Posterior cingulate gyrus (tissue), 11 donors: ENCODE data around the gene PPP1R36.
"Not testable (repeated sequence)": the region's sequence is repeated elsewhere in the genome, so short reads cannot be mapped to it uniquely, and the experiment has no call there.

Experiments used
- DNase-seq, 10 donors: peaks; one replicate each; pipeline versions ENCODE4 v3.0.0 to v3.0.0-alpha.2; 2020 to 2021; ENCODE audit warnings: mixed read lengths in 3 of 10
- intact Hi-C: fragments of 100-400 bp; cut with DNase I; formaldehyde crosslinking; loops from one replicate; pipeline ENCODE4 v1.15.1; 2023

PPP1R36 gene

GRCh38 chr14:64604881-64605280 lies 55.1 kb downstream of the PPP1R36 start:
- intact Hi-C loops, result no loop called here
- DNase-seq, result no peak

DNA sequence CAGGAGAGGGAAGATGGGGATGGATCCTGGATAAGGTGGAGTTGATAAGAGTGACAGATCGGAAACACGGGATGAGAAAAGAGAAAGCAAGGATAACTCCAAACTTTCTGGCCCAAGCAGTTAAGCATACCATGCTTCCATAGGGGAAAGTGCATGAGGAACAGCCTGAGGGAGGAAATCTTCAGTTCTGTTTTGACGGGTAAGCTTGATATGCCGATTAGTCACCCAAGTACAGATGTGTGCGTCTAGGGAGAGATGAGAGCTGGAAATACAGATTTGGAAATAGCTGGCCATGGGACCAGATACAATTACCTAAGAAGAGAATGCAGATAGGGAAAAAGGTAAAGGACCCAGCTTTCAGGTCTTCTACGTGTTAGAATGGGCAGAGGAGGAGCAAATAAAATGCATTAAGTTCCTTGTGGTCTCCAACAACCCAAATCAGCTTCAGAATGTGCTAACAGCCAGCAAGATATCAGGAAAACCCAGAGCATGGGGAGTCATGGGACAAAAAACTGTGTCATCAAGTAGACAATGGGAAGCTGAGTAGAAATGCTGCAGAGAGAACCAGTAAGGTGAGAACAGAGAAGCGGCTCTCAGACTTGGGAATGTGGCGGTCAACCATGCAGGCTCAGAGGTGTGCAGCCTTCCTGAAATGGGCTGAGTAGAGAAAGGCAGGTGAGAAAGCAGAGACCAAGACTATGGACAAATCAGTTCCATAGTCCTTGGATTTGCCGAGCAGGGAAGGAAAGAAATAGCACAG lies 56.3 kb downstream of the PPP1R36 start:
- DNase-seq, result no peak
- intact Hi-C loops, result no loop called here

DNA sequence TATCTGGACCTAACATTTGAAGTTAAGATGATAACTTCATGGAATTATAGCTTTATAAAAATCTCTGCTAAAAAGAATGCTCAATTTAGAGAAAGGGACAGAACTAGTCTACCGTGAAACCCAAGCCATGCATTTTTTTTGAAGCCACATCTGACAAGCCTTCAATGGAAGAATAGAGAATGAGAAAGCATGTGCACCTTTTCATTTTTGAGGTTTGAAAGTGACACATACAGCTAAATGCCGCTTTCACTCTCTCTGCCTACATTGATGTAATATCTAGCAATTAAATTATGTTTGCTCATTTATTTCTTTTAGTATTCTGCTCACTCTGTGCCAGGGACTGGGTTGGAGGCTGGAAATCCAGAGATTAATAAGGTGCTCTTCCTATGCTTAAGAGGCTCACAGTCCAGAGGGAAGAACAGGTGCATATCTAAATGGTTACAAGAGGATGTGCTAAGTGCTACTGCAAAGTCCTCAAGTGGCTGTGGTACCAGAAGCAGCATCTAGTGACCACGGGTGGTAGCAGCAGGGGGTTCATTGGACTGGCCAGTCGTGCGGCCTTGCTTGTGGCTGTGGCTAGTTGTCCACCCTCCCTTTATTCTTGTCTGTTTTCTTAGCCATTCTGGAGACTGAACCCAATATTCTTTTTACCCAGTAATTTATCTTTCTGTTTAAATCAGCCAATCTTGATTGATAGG lies 60.4 kb downstream of the PPP1R36 start:
- intact Hi-C loops, result no loop called here

DNA sequence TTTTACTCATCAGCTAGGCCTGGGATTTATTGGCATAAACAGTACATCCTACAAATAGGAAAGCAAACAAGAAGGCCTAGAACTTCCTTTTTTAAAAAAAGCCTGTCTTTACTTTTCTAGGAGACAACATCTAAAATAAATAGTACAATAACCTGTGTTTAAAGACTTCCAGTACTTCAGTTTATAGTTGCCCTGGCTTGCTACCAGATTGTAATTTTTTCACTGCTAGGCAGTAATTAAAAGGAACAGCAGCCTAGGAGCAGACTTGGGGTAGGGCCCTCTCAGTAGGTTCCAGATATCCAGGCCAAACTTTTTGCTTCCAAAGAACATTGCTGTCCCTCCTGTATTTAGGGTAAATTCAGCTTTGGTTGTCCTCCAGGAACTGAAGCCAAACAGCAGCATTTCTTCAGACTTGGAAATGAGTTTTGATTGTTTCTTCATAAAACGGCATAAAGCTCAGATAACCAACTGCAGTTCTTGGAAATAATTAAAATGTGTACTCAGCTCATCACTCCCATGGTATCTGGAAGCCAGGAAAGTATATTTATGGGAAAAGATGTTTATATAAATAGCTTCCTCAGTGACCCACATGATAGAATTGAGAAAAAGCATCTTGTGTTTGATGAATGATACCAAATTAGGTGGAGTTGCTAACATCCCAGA lies 61.7 kb downstream of the PPP1R36 start:
- intact Hi-C loops, result no loop called here
- DNase-seq, result no peak

More for the DNA sequence above, 60.4 kb downstream of the PPP1R36 start:
- no peak for DNase-seq

- intact Hi-C loops, result no loop called here
- DNase-seq, result no peak
Measured at GRCh38 chr14:64612021-64612380, 62.2 kb downstream of the PPP1R36 start.

DNA sequence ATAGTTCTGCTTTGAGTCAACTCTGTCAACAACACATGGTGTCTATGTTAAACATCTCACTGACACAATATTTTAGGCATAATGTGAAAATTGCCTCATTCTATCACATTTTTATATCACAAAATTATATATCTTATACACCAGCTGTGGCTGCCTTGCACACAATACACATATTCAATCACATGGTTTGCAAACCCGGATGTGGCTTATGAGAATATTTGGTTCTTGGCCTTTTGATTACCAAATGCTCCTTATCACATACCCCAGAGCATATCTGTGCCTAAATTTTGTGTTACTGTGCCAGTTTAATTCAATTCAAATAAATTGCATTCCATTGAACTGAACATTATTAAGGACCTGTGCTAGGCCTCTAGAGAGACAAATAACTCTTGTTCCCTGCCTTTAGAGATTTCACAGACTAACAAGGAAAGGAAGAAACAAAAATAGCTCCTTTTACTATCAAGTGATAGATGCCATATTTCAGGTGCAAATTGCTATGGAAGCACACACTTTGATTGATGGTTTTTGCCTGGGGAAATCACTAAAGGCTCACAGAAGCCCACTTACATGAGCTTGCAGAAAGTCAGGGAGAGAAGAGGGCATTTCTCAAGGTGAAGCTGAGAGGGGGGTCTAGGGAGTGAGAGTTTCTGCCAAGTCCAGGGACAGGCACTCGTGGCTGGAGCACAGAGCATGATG lies 63.4 kb downstream of the PPP1R36 start:
- no peak for DNase-seq
- intact Hi-C loops, result no loop called here

DNA sequence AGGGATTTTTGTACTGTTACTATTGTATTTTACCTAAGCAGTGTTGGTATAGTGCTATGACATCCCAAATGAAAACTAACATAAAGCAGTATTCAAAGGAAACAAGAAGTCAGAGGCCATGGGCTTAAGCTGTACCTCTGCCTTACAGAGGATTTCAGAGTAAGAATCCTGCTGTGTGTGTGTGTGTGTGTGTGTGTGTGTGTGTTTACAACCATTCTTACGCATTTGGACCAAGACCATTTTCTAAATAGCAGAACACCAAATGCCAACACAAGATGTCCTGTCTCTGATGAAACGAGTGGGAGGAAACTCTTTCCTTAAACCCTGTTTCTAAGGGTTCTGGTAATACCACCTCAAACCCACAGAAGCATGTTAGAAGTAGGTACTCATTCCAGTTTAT lies 64.4 kb downstream of the PPP1R36 start:
- DNase-seq, result no peak
- intact Hi-C loops, result no loop called here

DNA sequence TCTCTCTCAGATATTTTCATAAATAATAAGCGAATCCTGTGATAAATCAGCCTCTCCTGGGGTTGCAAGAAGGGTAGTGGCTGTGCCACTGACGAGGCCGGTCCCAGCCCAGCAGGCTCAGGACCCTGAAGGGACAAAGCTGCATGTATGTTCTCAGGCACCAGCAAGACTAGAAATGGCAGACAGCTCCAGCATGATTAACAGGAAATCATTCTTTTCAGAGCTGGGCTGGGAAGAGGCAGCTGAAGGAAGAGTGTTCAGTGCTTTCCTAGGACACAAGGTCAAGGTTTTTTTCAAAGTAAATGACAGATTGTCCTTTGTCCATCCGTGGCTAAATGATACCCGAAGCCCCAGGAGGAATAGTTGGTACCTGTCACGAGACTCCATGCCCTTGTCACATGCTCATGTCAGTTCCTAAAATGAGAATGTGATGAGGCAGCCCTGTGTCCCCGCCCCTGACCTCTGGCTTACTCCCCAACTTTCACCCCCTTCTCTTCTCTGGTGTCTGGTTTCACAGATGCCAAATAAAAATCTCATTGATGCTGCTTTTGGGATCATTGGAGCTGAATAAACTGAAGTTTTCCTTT lies 65.1 kb downstream of the PPP1R36 start:
- DNase-seq, result no peak
- intact Hi-C loops, result no loop called here

- DNase-seq, intact Hi-C loops: not testable (repeated sequence)
Measured at GRCh38 chr14:64617872-64618408, 68.2 kb downstream of the PPP1R36 start.

DNA sequence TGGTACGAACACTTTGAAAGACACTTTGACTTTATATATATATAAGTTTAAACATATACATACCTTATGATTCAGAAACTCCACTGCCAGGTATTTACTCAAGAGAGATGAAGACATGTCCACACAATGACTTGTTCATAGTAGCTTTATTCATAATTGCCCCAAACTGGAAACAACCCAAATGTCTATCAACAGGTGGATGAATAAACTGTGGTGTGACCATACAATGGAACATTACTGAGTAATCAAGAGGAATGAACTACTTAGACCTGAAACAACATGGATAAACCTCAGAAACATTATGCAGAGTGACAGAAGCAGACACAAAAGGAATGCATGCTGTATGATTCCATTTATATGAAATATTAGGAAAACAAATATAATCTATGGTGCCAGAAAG lies 71.1 kb downstream of the PPP1R36 start:
- no peak for DNase-seq
- intact Hi-C loops, result no loop called here

GRCh38 chr14:64623554-64624165 lies 73.9 kb downstream of the PPP1R36 start:
- intact Hi-C loops, result no loop called here
- no peak for DNase-seq

DNA sequence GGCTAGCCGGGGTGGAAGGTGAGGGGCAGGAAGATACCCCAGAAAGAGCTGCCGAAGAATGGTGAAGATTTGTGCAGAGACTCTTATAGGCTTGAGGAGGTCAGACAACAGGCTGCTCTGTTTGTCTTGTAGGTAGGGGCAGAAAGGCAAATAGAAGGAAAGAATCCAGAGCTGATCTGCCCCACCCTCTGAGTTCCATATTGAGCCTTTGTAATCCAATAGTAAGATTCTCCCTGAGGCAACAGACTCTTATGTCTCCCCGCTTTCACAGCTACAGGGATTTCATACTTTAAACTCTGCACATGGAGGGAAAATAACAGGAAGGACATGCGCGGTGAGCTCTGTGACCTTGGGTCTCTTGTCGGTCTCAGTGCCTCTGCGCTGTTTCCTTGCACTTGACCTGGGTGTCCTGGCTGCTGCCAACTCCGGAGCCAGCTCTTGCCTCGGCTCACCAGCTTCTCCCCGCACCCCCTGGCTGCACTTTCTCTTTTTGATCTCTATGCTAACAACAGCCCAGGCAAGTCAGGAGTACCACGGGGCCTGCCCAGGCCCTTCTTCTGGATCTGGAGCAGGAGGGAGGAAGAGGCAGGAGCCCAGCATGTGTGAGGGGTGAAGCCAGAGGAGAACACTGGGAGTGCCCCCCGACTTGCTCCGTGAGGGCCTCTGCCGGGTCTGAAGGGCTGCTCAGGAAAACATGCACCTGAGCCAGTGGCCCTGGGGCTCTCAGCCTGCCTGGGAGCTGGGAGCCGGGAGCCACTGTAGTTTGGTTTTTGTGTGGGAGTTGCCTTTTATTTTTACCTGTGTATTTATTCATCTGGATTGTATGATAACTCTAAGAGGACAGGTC lies 75.8 kb downstream of the PPP1R36 start:
- intact Hi-C loops, result no loop called here
- peak in 1 of 10 donors; percentile 82 for DNase-seq

DNA sequence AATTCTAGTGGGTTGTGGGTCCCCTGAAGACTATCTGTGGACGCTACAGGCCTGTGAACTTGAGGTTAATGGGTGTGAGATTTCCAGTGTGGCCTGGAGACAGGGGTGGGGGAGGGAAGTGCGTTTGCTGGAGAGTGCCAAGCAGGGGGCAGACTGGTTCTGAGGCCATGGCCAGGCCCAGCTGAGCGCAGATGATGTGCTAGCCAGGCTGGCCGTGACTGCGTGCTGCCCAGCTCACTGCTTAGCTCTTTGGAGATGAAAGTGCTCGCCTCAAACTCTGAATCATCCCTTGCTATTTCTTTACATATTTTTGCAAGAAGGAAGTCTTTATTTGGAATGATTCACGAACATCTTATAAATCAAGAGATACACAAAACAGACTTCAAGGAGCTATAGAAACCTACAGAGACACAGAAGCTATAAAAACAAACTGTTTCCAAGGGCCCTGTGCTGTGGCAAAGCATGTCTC lies 79.2 kb downstream of the PPP1R36 start:
- peak; percentile 39 to 94 (median 53) for DNase-seq
- intact Hi-C loops, result no loop called here

- intact Hi-C loops, result loop anchor here (10.0 kb wide), 2 partner anchors 126 to 286 kb away; partner anchors contain the start of genes ZBTB1 and ZBTB25
- no peak for DNase-seq
Measured at GRCh38 chr14:64630778-64631177, 81.0 kb downstream of the PPP1R36 start.

DNA sequence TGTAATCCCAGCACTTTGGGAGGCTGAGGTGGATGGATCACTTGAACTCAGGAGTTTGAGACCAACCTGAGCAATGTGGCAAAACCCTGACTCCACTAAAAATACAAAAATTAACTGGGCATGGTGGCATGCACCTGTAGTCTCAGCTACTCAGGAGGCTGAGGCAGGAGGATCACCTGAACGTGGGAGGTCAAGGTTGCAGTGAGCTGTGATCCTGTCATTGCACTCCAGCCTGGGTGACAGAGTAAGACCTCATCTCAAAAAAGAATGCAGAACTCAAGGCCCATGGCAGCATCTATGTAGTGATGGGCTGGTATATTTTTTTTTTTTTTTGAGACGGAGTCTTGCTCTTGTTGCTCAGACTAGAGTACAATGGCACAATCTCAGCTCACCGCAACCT lies 81.5 kb downstream of the PPP1R36 start:
- not testable (repeated sequence) for DNase-seq
- intact Hi-C loops, result loop anchor here (10.0 kb wide), 2 partner anchors 126 to 286 kb away; partner anchors contain the start of genes ZBTB1 and ZBTB25

DNA sequence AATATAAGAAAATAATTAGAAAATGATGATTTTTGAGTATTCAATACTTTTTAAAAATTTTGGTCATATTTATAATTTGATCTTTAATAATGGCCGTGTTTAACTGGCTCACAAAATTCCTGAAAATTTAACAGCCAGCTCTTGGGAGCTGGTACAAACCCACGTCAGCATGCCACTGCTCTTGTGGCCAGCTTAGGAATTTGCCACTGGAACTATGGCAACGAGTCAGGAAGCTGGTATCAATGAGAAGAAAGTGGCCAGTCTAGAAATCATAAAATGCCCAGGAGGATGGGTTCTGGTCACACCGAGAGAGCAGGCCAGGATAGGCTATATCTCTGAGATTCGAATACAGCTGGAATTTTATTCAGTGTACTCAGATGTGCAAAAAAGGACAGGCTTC lies 82.3 kb downstream of the PPP1R36 start:
- DNase-seq, result no peak
- intact Hi-C loops, result loop anchor here (1.0 to 10.0 kb wide), 3 partner anchors 92 to 287 kb away; partner anchors contain the start of genes HSPA2, ZBTB1 and ZBTB25

DNA sequence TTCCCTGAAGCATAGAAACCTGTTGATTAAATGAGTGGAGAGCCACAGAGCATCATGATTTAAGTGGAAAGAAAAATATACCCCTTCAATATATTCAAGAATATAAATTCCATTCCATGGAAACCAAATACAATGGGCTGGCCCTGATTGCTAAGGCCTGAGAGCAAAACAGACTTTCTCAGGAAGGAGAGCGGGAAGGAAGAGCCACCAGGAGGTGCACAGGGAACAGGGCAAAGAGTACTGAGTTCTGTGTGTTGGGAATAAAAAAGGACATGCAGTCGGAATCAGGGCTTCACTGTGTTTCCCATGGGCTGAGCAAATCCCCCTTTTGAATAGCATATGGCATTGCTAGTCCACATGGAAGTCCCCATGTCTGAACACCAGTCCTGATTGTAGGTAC lies 84.8 kb downstream of the PPP1R36 start:
- intact Hi-C loops, result loop anchor here (10.0 kb wide), 2 partner anchors 130 to 290 kb away; partner anchors contain the start of genes ZBTB1 and ZBTB25
- DNase-seq, result no peak
